B cell (primary cell): Measurements from ENCODE around the gene NEGR1.

Experiments used
- EZH2 ChIP-seq: IDR thresholded peaks from 2 replicates; pipeline ENCODE4 v1.6.1; 2012; ENCODE audit warnings: borderline replicate concordance, low read depth, mild to moderate bottlenecking, moderate library complexity, low read length; ENCODE audit not compliant: insufficient read depth, poor library complexity, severe bottlenecking
- TF ChIP-seq, protein P1 (sequence below): fragments of 200-600 bp; IDR thresholded peaks from one replicate; pipeline ENCODE4 v1.8.0; 2022; ENCODE audit warnings: antibody characterized with exemption, mild to moderate bottlenecking

DNA sequence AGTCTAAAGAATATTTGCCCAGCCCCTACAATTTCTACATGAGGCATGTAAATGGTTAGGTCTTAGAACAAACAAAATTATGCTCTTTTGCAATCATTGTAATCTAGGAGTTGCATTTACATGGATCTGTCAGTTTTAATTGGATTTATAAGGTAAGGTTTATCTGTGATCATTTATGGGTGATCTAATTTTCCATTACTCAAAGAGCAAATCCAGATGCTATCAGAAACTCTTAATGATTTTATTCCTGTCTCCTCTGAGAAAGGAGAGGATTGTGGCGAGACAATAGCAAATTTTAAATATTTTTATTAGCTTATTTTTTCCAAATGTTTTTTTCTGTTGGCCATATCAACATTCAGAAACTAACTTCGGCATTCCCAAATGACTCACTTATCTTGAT is 14.2 kb upstream of the NEGR1 start:
- TF ChIP-seq, protein P1, sequence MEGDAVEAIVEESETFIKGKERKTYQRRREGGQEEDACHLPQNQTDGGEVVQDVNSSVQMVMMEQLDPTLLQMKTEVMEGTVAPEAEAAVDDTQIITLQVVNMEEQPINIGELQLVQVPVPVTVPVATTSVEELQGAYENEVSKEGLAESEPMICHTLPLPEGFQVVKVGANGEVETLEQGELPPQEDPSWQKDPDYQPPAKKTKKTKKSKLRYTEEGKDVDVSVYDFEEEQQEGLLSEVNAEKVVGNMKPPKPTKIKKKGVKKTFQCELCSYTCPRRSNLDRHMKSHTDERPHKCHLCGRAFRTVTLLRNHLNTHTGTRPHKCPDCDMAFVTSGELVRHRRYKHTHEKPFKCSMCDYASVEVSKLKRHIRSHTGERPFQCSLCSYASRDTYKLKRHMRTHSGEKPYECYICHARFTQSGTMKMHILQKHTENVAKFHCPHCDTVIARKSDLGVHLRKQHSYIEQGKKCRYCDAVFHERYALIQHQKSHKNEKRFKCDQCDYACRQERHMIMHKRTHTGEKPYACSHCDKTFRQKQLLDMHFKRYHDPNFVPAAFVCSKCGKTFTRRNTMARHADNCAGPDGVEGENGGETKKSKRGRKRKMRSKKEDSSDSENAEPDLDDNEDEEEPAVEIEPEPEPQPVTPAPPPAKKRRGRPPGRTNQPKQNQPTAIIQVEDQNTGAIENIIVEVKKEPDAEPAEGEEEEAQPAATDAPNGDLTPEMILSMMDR, result no peak
- TF ChIP-seq EZH2, result no peak
